Keratinocyte (primary cell): ENCODE results near the gene KRTAP2-2.

Source experiments
- EZH2 ChIP-seq: IDR thresholded peaks from one replicate; pipeline ENCODE4 v1.6.1; 2012; ENCODE audit warnings: inconsistent platforms, mild to moderate bottlenecking, low read length, moderate library complexity
- TF ChIP-seq, protein P1 (sequence below), 3 experiments: IDR thresholded peaks in 1 of 3; conservative IDR thresholded peaks in 1 of 3; optimal IDR thresholded peaks in 1 of 3; 2 replicates in 2 of 3; 3 replicates in 1 of 3; pipeline versions ENCODE3 to v1.5.1; 2011; ENCODE audit warnings: low read length in 3 of 3, mild to moderate bottlenecking in 3 of 3, moderate library complexity in 2 of 3, control low read depth in 1 of 3, inconsistent platforms in 1 of 3; ENCODE audit not compliant: insufficient read depth in 2 of 3; ENCODE audit errors: extremely low read depth in 1 of 3

- TF ChIP-seq, protein P1, sequence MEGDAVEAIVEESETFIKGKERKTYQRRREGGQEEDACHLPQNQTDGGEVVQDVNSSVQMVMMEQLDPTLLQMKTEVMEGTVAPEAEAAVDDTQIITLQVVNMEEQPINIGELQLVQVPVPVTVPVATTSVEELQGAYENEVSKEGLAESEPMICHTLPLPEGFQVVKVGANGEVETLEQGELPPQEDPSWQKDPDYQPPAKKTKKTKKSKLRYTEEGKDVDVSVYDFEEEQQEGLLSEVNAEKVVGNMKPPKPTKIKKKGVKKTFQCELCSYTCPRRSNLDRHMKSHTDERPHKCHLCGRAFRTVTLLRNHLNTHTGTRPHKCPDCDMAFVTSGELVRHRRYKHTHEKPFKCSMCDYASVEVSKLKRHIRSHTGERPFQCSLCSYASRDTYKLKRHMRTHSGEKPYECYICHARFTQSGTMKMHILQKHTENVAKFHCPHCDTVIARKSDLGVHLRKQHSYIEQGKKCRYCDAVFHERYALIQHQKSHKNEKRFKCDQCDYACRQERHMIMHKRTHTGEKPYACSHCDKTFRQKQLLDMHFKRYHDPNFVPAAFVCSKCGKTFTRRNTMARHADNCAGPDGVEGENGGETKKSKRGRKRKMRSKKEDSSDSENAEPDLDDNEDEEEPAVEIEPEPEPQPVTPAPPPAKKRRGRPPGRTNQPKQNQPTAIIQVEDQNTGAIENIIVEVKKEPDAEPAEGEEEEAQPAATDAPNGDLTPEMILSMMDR (optimal IDR thresholded peaks at IDR 0.05 in 1 of 3, IDR thresholded peaks at IDR 0.05 in 1 of 3, conservative IDR thresholded peaks at IDR 0.05 in 1 of 3; ENCODE audit: extremely low read depth in 1 of 3, insufficient read depth in 2 of 3, low read length in 3 of 3): no peak
- no peak for TF ChIP-seq EZH2
These were observed 3.7 kb upstream of the KRTAP2-2 start for GRCh38 chr17:41058741-41059140.
